SIG-M5 treated with dmso at 0.1 percent for 504 hours (cell line): ENCODE data around the gene HRH2.
A peak's percentile ranks its signal among the peaks of the same experiment; 100 is the strongest.
"Not testable (repeated sequence)": the region's sequence is repeated elsewhere in the genome, so short reads cannot be mapped to it uniquely, and the experiment has no call there.

Experiments
- DNase-seq: peaks from one replicate; lab custom pipeline; 2025; ENCODE audit not compliant: unreplicated experiment; lab: John Stamatoyannopoulos, UW

The HRH2 gene

GRCh38 chr5:175657593-175658271, at the start of gene HRH2:
TSS of gene HRH2 (plus strand) at chr5:175658071. CDS start at chr5:175683234, 25,163 bp downstream.
- peak; percentile 90 for DNase-seq

GRCh38 chr5:175609526-175609925, 48.3 kb upstream of the HRH2 start:
- no peak for DNase-seq

GRCh38 chr5:175610381-175610780, 47.5 kb upstream of the HRH2 start:
- no peak for DNase-seq

GRCh38 chr5:175610898-175611297, 47.0 kb upstream of the HRH2 start:
- no peak for DNase-seq

GRCh38 chr5:175614223-175614815, 43.6 kb upstream of the HRH2 start:
- DNase-seq = no peak

- no peak for DNase-seq
These were observed 43.0 kb upstream of the HRH2 start for GRCh38 chr5:175614861-175615260.

GRCh38 chr5:175616083-175616482, 41.8 kb upstream of the HRH2 start:
- no peak for DNase-seq

- DNase-seq = not testable (repeated sequence)
These were observed 41.3 kb upstream of the HRH2 start for GRCh38 chr5:175616527-175616926.

- no peak for DNase-seq
These were observed 40.4 kb upstream of the HRH2 start for GRCh38 chr5:175617447-175617846.

GRCh38 chr5:175620527-175620926, 37.3 kb upstream of the HRH2 start:
- no peak for DNase-seq

- no peak for DNase-seq
These were observed 35.9 kb upstream of the HRH2 start for GRCh38 chr5:175621971-175622370.

GRCh38 chr5:175623088-175623487, 34.8 kb upstream of the HRH2 start:
- no peak for DNase-seq

GRCh38 chr5:175624316-175624715, 33.6 kb upstream of the HRH2 start:
- no peak for DNase-seq

- DNase-seq = no peak
These were observed 30.9 kb upstream of the HRH2 start for GRCh38 chr5:175627005-175627404.

- DNase-seq = no peak
These were observed 30.1 kb upstream of the HRH2 start for GRCh38 chr5:175627739-175628138.

GRCh38 chr5:175628668-175629067, 29.2 kb upstream of the HRH2 start:
- DNase-seq = no peak

- no peak for DNase-seq
These were observed 28.6 kb upstream of the HRH2 start for GRCh38 chr5:175629261-175629660.

GRCh38 chr5:175629793-175630192, 28.1 kb upstream of the HRH2 start:
- DNase-seq = no peak

GRCh38 chr5:175635854-175636584, 21.9 kb upstream of the HRH2 start:
- no peak for DNase-seq

GRCh38 chr5:175638305-175638704, 19.6 kb upstream of the HRH2 start:
- DNase-seq = peak; percentile 95

GRCh38 chr5:175640106-175640775, 17.6 kb upstream of the HRH2 start:
- no peak for DNase-seq

GRCh38 chr5:175642998-175643397, 14.9 kb upstream of the HRH2 start:
- no peak for DNase-seq
